Fibroblast of the aortic adventitia (primary cell): ENCODE measurements around the gene AMPH. TPM values are rescaled to one million over a fixed set of nuclear protein-coding genes. Genes with fewer than 3 reads are reported as not detected.
"Not testable (repeated sequence)": the region's sequence is repeated elsewhere in the genome, so short reads cannot be mapped to it uniquely, and the experiment has no call there.

Experiments
- DNase-seq: peaks from one replicate; pipeline ENCODE4 v3.0.0-alpha.2; 2010; ENCODE audit warnings: low read depth
- H3K4me3 ChIP-seq: 2 replicates; pipeline ENCODE4 v1.5.1; 2011; ENCODE audit warnings: low read depth, mild to moderate bottlenecking, control low read depth, low read length, moderate library complexity
- total RNA-seq: library from RNA; depleted of rRNA; stranded (reverse); fragments of >200 nt; gene quantifications from 2 replicates; pipeline ENCODE4 v1.2.3, GENCODE V29; 2012; ENCODE audit warnings: low replicate concordance
- TF ChIP-seq, protein P1 (sequence below): IDR thresholded peaks from 2 replicates; pipeline ENCODE4 v1.5.1; 2011; ENCODE audit warnings: mild to moderate bottlenecking, low read length, control low read depth, inconsistent platforms; ENCODE audit not compliant: insufficient read depth

Gene AMPH
- total RNA-seq, 1 donor = 2.4 TPM

GRCh38 chr7:38585572-38586354 is 45.4 kb downstream of the AMPH start:
- TF ChIP-seq, protein P1, sequence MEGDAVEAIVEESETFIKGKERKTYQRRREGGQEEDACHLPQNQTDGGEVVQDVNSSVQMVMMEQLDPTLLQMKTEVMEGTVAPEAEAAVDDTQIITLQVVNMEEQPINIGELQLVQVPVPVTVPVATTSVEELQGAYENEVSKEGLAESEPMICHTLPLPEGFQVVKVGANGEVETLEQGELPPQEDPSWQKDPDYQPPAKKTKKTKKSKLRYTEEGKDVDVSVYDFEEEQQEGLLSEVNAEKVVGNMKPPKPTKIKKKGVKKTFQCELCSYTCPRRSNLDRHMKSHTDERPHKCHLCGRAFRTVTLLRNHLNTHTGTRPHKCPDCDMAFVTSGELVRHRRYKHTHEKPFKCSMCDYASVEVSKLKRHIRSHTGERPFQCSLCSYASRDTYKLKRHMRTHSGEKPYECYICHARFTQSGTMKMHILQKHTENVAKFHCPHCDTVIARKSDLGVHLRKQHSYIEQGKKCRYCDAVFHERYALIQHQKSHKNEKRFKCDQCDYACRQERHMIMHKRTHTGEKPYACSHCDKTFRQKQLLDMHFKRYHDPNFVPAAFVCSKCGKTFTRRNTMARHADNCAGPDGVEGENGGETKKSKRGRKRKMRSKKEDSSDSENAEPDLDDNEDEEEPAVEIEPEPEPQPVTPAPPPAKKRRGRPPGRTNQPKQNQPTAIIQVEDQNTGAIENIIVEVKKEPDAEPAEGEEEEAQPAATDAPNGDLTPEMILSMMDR = no peak
- DNase-seq = no peak
- no peak overlapping the region for H3K4me3 ChIP-seq

- TF ChIP-seq, protein P1 = no peak
- H3K4me3 ChIP-seq = no peak overlapping the region
- peak; percentile 58 for DNase-seq
These were observed 46.5 kb downstream of the AMPH start for GRCh38 chr7:38584443-38585210.

DNA sequence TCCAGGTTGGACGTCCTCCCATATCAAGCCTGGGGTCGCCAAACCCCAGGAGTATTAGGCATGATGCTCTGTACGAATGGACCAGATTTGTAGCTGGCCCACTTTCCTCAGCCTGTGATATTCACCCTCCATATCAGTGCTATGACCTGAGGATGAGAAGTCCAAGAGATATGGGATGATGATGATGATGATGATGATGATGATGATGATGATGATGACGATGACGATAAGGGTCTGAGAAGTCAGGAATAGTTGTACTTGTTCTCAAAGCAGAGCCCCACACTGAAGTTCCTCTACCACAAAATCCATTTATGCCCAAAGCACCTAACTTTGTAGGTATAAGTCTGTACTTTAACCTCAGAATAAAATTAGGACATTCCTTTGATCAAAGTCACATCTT is 50.7 kb downstream of the AMPH start:
- TF ChIP-seq, protein P1 = no peak
- H3K4me3 ChIP-seq = no peak overlapping the region
- no peak for DNase-seq

GRCh38 chr7:38574086-38574485 is 57.1 kb downstream of the AMPH start:
- DNase-seq = no peak
- TF ChIP-seq, protein P1 = no peak
- H3K4me3 ChIP-seq = no peak overlapping the region

DNA sequence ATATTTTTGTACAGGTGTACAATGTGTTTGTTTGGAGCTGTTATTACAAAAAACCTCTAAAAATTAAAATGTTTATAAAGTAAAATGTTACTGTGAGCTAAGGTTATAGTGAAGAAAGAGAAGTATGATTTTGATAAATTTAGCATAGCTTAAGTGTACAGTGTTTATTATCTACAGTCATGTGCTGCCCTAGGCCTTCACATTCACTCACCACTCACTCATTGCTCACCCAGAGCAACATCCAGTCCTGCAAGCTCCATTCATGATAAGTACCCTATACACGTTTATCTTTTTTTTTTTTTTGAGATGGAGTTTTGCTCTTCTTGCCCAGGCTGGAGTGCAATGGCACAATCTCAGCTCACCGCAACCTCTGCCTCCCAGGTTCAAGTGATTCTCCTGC is 59.6 kb downstream of the AMPH start:
- not testable (repeated sequence) for DNase-seq, H3K4me3 ChIP-seq

DNA sequence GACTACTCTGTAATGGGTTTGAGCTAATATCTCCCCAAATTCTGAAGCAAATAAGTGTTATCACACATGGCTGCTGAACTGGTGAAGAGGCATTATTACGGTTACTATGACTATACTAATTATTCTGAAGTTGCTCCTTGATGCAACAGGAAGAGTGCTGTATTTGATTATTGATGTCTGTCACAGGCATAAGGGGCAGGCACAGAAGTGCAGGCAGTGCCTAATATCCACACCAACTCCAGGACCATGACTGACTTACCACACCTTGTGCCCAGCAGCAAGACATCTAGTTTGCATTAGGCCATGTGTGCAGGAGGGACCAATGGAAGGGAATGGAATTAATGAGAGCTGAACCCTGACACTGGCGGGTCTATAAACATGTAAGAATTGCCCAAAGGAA is 62.7 kb downstream of the AMPH start:
- TF ChIP-seq, protein P1 = no peak
- no peak for DNase-seq
- no peak overlapping the region for H3K4me3 ChIP-seq

DNA sequence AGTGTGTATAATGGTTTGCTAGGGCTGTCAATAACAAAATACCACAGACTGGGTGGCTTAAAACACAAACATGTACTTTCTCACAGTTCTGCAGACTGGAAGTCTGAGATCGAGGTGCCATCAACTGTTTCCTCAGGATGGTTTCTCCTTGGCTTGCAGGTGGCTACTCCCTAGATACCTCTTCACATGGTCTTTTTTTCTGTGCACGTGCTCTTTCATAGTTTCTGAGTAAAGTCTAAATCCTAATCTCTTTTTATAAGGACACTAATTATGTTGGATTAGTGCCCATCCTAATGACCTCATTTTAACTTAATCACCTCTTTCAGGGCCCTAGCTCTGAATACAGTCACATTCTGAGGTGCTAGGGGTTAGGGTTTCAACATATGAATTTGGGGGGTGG is 65.9 kb downstream of the AMPH start:
- DNase-seq = no peak
- TF ChIP-seq, protein P1 = no peak
- no peak overlapping the region for H3K4me3 ChIP-seq
